GM12875 (cell line): ENCODE data around the gene C5AR1.
"Not testable (repeated sequence)": the region's sequence is repeated elsewhere in the genome, so short reads cannot be mapped to it uniquely, and the experiment has no call there.

ENCODE experiments used
- H3K4me3 ChIP-seq: one replicate; pipeline ENCODE4 v1.5.1; 2011; ENCODE audit warnings: low read depth, low read length, control low read depth
- CTCF ChIP-seq: IDR thresholded peaks from 2 replicates; pipeline ENCODE4 v1.5.1; 2011; ENCODE audit warnings: low read depth, mild to moderate bottlenecking, control low read depth, inconsistent platforms, low read length, moderate library complexity, borderline replicate concordance; ENCODE audit not compliant: insufficient read depth

The C5AR1 gene

GRCh38 chr19:47274891-47275761 lies 34.5 kb upstream of the C5AR1 start:
- H3K4me3 ChIP-seq, result peak overlapping the region; percentile 45
- TF ChIP-seq CTCF, result no peak

DNA sequence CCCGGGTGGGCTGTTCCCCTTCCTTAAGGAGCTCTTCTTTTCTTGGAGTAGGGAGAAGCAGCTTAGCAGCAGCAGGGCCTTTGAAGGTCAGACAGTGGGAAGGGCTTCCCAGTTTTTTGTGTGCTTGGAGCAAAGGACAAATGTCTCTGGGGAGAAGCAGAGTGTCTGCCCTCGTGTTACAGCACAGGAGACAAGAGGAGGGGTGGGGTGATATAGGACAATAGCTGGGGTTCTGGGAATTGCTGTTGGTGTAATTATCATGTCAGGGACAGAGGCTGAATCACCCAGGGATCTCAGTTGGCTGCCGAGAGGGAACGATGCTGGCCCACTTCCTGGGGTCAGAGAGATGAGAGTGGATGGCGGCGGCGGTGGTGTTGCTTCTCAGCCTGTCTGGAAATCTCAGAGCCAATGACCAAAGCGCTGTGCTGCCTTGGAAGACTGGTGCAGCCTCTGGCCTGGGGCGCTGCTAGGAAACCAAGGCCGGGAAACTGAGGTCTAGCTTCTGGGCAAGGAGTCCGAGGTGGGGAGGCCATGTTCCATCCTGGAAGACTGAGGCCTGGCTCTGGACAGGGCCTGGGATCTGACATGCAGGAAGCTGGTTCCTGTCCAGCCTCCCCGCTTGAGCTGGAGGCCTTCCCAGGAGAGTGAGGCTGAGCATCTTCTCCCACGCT lies 33.7 kb upstream of the C5AR1 start:
- H3K4me3 ChIP-seq, result no peak overlapping the region
- TF ChIP-seq CTCF, result no peak

DNA sequence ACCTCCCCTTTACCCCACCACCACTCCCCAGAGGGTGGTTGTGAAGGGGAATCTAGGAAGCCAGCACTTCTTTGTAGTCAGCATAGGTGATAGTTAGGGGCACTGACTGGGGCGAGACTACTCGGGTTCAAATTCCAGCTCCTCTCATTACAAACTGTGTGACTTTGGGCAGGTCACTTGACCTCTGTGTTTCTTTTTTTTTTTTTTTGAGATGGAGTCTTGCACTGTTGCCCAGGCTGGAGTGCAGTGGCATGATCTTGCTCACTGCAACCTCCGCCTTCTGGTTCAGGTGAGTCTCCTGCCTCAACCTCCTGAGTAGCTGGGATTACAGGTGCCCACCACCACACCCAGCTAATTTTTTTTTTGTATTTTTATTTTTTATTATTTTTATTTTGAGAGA lies 33.1 kb upstream of the C5AR1 start:
- H3K4me3 ChIP-seq, result not testable (repeated sequence)

GRCh38 chr19:47280183-47280797 lies 29.4 kb upstream of the C5AR1 start:
- TF ChIP-seq CTCF, result peak; percentile 63; the same call in 1 of the 2 replicates
- no peak overlapping the region for H3K4me3 ChIP-seq

DNA sequence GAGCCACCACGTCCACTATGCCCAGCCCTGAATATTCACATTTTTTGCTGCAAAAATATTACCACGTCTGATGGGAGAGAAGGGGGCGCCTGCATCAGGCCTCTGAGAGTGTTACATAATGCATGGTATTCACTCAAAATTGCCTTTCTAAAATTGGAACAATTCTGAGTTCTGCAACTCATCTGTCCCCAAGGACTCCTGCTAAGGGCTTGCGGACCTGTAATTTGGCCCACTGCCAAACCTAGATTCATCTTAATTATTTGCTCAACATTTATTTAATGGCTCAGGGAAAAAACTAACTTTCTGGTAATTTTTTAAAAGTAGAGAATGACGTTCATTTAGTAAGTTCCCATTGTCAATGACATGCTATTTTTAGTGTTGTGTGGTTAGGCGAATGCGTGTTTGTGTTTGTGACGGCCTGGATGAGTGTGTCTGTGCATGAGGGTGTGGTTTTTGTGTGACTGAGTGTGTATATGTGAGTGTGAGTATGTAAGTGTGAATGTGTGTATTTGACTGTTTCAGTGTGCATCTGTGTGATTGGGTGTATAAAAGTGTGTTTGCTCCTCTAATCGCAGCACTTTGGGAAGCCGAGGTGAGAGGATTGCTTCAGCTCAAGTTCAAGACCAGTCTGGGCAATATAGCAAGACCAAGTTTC lies 26.1 kb upstream of the C5AR1 start:
- H3K4me3 ChIP-seq, result no peak overlapping the region
- no peak for TF ChIP-seq CTCF

- H3K4me3 ChIP-seq, result no peak overlapping the region
- TF ChIP-seq CTCF, result peak; percentile 74
Observed at GRCh38 chr19:47284324-47284899, 25.2 kb upstream of the C5AR1 start.

DNA sequence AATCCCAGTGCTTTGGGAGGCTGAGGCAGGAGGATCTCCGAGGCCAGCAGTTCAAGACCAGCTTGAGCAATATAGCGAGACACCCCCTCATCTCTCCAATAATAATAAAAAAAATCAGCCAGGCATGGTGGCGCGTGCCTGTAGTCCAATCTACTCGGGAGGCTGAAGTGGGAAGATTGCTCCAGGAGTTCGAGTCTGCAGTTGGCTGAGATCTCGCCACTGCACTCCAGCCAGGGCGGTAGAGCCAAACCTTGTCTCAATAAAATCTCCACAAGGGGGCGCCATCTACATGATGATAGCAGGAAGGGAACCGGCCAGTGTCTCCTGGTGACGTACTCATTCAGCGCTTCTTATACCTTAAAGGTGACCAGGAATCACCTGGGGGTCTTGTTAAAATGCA lies 13.6 kb upstream of the C5AR1 start:
- peak; percentile 61; the same call in 1 of the 2 replicates for TF ChIP-seq CTCF
- no peak overlapping the region for H3K4me3 ChIP-seq

- H3K4me3 ChIP-seq, result not testable (repeated sequence)
Observed at GRCh38 chr19:47300867-47301266, 8.8 kb upstream of the C5AR1 start.
